Activated T-cell treated with anti-CD3 and anti-CD28 coated beads, Interleukin-2, amount 50 U/mL, for 1 hour (primary cell): ENCODE data around the gene BIRC3.

ENCODE experiments used
- DNase-seq: peaks from one replicate; pipeline ENCODE4 v3.0.0-alpha.2; 2020

The BIRC3 gene

GRCh38 chr11:102317099-102317767 is at the start of gene BIRC3:
Gene BIRC3 (plus strand): TSS chr11:102317484. CDS start chr11:102324510, 7,026 bp downstream.
- peak; percentile 87 for DNase-seq

- no peak for DNase-seq
These were observed 49.7 kb upstream of the BIRC3 start for GRCh38 chr11:102267609-102268008.

GRCh38 chr11:102268083-102268984 is 49.0 kb upstream of the BIRC3 start:
- peak; percentile 81 for DNase-seq

GRCh38 chr11:102268985-102269470 is 48.3 kb upstream of the BIRC3 start:
- no peak for DNase-seq

GRCh38 chr11:102269927-102270326 is 47.4 kb upstream of the BIRC3 start:
- DNase-seq, result no peak

GRCh38 chr11:102272047-102272824 is 45.0 kb upstream of the BIRC3 start:
- DNase-seq, result no peak

- DNase-seq, result no peak
These were observed 42.7 kb upstream of the BIRC3 start for GRCh38 chr11:102274628-102275027.

- DNase-seq, result no peak
These were observed 40.9 kb upstream of the BIRC3 start for GRCh38 chr11:102276362-102276761.

GRCh38 chr11:102276783-102277182 is 40.5 kb upstream of the BIRC3 start:
- no peak for DNase-seq

GRCh38 chr11:102279641-102280170 is 37.6 kb upstream of the BIRC3 start:
- DNase-seq, result no peak

- no peak for DNase-seq
These were observed 36.9 kb upstream of the BIRC3 start for GRCh38 chr11:102280245-102280833.

GRCh38 chr11:102283116-102283485 is 34.2 kb upstream of the BIRC3 start:
- no peak for DNase-seq

GRCh38 chr11:102284008-102284407 is 33.3 kb upstream of the BIRC3 start:
- DNase-seq, result no peak

- DNase-seq, result no peak
These were observed 31.0 kb upstream of the BIRC3 start for GRCh38 chr11:102286292-102286691.

GRCh38 chr11:102287964-102288724 is 29.1 kb upstream of the BIRC3 start:
- DNase-seq, result peak; percentile 44

- no peak for DNase-seq
These were observed 28.6 kb upstream of the BIRC3 start for GRCh38 chr11:102288725-102289083.

- no peak for DNase-seq
These were observed 27.7 kb upstream of the BIRC3 start for GRCh38 chr11:102289592-102289991.

- no peak for DNase-seq
These were observed 25.5 kb upstream of the BIRC3 start for GRCh38 chr11:102291831-102292230.

GRCh38 chr11:102292933-102293332 is 24.4 kb upstream of the BIRC3 start:
- no peak for DNase-seq

- DNase-seq, result peak; percentile 33
These were observed 23.2 kb upstream of the BIRC3 start for GRCh38 chr11:102293873-102294601.

GRCh38 chr11:102295045-102295444 is 22.2 kb upstream of the BIRC3 start:
- no peak for DNase-seq
